ENCODE data around the gene CYP2W1.

GRCh38 chr7:981793-982510, 1.0 kb upstream of the CYP2W1 start:
- TF ChIP-seq TAF1 (IDR thresholded peaks at IDR 0.05; ENCODE audit: borderline replicate concordance, low read depth, low read length): no peak
- no peak for TF ChIP-seq POLR2AphosphoS5 (IDR thresholded peaks at IDR 0.05; ENCODE audit: low read depth, low read length)
- no peak for TF ChIP-seq POLR2A (IDR thresholded peaks at IDR 0.05; ENCODE audit: low read depth, low read length)

Measured in GM12892 (cell line).